ENCODE measurements around the gene OR2S2.
"Not testable (repeated sequence)": the region's sequence is repeated elsewhere in the genome, so short reads cannot be mapped to it uniquely, and the experiment has no call there.

Gene OR2S2

GRCh38 chr9:35933550-35934067 is 24.3 kb downstream of the OR2S2 start:
- no peak for DNase-seq

- DNase-seq, result no peak
Observed at GRCh38 chr9:35932735-35933134, 25.2 kb downstream of the OR2S2 start.

GRCh38 chr9:35930989-35931388 is 27.0 kb downstream of the OR2S2 start:
- DNase-seq, result no peak

GRCh38 chr9:35930521-35930920 is 27.4 kb downstream of the OR2S2 start:
- DNase-seq, result no peak

DNA sequence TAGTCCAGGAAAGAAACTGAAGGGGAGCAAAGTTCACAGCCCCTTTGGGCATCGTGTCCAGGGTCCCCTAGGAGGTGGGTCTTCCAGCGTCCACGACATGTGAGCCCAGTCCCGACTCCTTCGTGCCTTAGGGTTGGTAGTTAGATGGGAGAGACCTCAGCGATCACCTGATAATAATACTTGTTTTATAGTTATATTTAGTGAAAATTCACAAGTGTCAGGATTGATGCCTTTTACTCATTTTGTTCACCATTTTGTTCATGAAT is 28.6 kb downstream of the OR2S2 start:
- DNase-seq, result no peak

DNA sequence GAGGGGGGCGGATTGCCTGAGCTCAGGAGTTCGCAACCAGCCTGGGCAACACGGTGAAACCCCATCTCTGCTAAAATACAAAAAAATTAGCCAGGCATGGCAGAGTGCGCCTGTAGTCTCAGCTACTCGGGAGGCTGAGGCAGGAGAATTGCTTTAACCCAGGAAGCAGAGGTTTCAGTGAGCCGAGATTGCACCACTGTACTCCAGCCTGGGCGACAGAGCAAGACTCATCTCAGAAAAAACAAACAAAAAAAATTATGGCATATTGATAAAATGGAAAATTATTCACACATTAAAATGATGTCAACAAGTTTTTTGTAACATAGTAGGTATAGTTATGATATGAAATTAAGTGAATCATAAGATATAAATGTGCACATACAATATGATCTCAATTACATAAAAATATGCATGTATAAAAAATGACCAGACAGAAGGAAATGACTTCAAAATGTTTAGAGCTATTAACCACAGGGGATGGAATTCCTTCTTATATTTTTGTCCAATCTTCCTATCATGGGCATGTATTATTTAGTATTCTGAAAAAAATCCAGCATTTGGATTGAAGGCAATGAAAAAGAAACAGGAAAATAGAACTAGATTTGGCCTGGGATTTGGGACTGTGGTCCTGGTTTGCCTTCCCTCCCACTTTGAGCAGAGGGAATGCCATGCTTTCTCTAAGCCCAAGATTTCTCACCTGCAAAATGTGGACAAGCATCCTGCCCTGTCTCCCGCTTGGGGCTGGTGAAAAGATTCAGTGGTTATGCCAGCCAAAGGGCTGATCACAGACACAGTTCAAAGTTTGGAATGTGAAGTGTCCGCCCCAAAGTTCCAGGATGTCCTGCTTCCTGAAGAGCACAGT is 29.1 kb downstream of the OR2S2 start:
- DNase-seq, result no peak

GRCh38 chr9:35923927-35924763 is 33.8 kb downstream of the OR2S2 start:
- no peak for DNase-seq

DNA sequence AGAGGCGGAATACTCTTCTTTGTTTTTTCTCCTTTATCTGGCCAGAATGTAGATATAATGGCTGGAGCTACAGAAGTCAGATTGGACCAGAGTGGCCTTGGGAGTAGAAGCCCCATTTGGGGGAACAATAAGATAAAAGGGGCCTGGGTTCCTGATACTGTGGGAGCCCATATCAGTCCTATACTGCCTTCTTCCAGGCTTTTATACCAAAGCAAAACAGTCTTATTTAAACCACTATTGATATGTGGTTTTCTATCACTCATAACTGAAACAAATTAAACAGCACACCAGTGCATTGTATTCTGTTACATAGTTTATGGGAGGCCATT is 34.4 kb downstream of the OR2S2 start:
- DNase-seq, result no peak

- DNase-seq, result peak; percentile 31
Observed at GRCh38 chr9:35920051-35920620, 37.8 kb downstream of the OR2S2 start.

GRCh38 chr9:35919212-35920008 is 38.5 kb downstream of the OR2S2 start:
- no peak for DNase-seq

DNA sequence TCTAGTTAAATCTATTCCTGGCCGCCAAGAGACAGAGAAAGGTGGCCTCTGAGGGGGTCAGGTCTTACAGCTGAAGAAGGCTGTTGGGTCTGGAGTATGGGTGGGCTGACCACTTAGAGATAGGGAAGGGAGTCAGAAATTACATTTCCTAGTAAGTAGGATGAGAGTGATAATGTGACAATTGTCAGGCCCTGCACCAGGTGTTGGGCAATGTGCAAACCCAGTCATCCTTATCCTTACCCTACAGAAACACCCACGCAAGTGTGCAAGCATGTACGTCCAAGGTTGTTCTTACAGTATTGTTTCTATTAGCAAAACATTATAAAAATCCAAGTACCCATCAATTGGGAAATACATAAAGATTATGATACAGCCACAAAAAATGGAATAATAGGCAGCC is 39.2 kb downstream of the OR2S2 start:
- DNase-seq, result no peak

- DNase-seq, result no peak
Observed at GRCh38 chr9:35917261-35917660, 40.7 kb downstream of the OR2S2 start.

DNA sequence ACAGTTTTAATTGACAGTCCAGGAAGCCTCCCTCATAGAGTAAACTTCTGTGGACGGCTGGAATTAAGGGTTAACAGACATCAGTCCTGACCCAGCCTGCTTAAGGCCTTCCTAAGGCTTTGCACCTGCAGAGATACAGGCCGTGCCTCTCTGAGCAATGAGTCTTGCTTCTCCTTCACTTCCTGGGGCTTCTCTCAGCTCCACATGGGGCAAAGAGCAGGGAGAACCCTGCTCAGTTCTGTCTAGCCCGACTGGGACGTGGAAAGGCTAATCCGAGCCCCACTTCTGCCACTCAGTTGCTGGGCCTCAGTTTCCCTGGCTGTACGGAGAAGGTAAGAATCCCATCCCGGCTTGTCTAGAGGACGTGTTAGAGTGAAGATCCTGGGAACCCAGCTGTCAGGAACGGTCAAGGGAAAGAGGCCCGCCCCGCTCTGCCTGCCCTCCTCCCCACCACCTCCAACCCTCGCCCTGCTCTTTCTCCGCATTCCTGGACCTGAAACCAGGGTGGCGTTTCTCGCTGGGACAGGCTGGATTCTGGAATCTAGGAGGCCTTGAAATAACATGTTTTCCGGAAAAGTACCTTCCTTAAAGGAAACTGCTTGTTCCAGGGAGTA is 42.2 kb downstream of the OR2S2 start:
- no peak for DNase-seq

GRCh38 chr9:35914301-35914807 is 43.6 kb downstream of the OR2S2 start:
- DNase-seq, result no peak

GRCh38 chr9:35913429-35913828 is 44.5 kb downstream of the OR2S2 start:
- not testable (repeated sequence) for DNase-seq

GRCh38 chr9:35912791-35913400 is 45.1 kb downstream of the OR2S2 start:
- no peak for DNase-seq

DNA sequence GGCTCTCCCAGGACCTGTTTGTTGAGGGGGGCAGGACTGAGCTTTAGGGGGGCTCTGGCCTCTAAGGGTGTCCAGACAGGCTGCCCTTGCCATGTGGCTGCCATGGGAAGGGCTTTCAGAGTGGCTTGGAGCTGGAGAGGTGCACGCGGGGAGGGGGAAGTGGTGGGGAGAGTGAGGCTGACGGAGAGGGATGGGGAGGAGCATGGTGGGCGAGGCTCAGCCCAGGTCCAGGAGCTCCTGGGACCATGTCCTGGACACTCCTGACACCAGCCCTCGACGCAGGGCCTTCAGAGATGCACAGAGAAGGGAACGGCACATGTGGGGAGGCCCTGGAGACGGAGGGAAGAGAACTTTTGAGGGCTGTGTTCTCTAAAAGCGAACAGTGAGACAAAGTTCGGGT is 46.3 kb downstream of the OR2S2 start:
- DNase-seq, result no peak

DNA sequence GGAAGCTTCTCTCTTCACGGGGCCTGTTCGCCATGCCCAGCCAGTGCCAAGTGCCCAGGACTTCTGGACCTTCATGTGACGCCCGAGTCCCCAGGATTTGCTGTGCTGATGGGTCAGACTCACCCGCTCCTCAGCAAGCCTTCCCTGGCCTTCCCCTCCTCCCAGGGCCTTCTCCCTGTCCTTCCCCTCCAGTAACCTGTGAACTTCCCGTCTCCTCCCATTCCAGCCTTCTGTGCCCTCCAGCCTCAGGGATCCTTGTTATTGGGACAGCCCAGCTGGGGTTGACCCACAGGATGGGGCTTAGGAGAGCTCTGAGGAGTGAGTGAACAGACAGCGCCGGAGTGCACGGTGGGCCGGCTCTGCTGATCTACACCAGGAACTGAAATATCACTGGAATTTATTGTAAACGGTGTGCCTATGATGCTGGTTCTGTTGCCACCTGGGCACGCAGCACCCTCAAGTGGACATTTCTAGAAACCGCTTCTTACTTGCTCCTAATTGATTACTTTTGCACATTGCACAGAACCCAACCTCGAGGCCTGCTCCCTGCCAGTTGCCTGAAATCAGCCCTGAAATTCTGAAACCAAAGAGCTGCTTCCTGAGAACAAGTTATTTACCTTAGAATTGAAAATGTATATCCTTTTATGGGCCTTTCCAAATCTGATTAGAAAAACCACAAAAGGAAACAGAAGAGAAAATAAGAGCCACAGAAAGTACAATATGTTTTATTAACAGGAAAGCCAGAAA is 47.2 kb downstream of the OR2S2 start:
- DNase-seq, result peak; percentile 75

- no peak for DNase-seq
Observed at GRCh38 chr9:35909687-35910612, 48.0 kb downstream of the OR2S2 start.

GRCh38 chr9:35909274-35909673 is 48.7 kb downstream of the OR2S2 start, which contains the start of gene SPAAR:
SPAAR (plus strand) TSS chr9:35909490; CDS start chr9:35910464, 974 bp downstream.
- DNase-seq, result no peak

All from DMS53 (cell line).